Measurements from ENCODE around the gene NPBWR2.

The NPBWR2 gene

GRCh38 chr20:64116541-64117431 lies 9.4 kb upstream of the NPBWR2 start:
- DNase-seq, result no peak

GRCh38 chr20:64116016-64116415 lies 8.7 kb upstream of the NPBWR2 start:
- no peak for DNase-seq

- DNase-seq, result no peak
Observed at GRCh38 chr20:64115171-64115911, 8.0 kb upstream of the NPBWR2 start.

GRCh38 chr20:64114356-64114971 lies 7.1 kb upstream of the NPBWR2 start:
- no peak for DNase-seq

- no peak for DNase-seq
Observed at GRCh38 chr20:64113796-64114355, 6.5 kb upstream of the NPBWR2 start.

- DNase-seq, result no peak
Observed at GRCh38 chr20:64113444-64113775, 6.0 kb upstream of the NPBWR2 start.

- DNase-seq, result no peak
Observed at GRCh38 chr20:64112691-64113443, 5.5 kb upstream of the NPBWR2 start.

GRCh38 chr20:64111841-64112641 lies 4.7 kb upstream of the NPBWR2 start:
- no peak for DNase-seq

- DNase-seq, result no peak
Observed at GRCh38 chr20:64110411-64111068, 3.2 kb upstream of the NPBWR2 start.

GRCh38 chr20:64109831-64110391 lies 2.5 kb upstream of the NPBWR2 start:
- DNase-seq, result no peak

- DNase-seq, result no peak
Observed at GRCh38 chr20:64108731-64109681, 1.6 kb upstream of the NPBWR2 start.

- no peak for DNase-seq
Observed at GRCh38 chr20:64107736-64108457, 532 bp upstream of the NPBWR2 start.

GRCh38 chr20:64106435-64106961 lies 867 bp downstream of the NPBWR2 start:
- DNase-seq, result no peak

GRCh38 chr20:64105846-64106434 lies 1.4 kb downstream of the NPBWR2 start:
- DNase-seq, result no peak

GRCh38 chr20:64104667-64105451 lies 2.5 kb downstream of the NPBWR2 start:
- no peak for DNase-seq

GRCh38 chr20:64103871-64104666 lies 3.3 kb downstream of the NPBWR2 start:
- DNase-seq, result no peak
